Keratinocyte (primary cell): Measurements from ENCODE around the gene GMFB. TPM values are rescaled to one million over a fixed set of nuclear protein-coding genes. Genes with fewer than 3 reads are reported as not detected.

ENCODE experiments used
- DNase-seq: peaks from one replicate; pipeline ENCODE4 v3.0.0-alpha.2; 2011; ENCODE audit warnings: low read depth, missing footprints, low spot score
- FAIRE-seq: peaks from 2 replicates; lab custom pipeline; 2011; peaks lifted over from hg19 to GRCh38; lab: Jason Lieb, UNC
- H2AFZ ChIP-seq: 2 replicates; pipeline ENCODE4 v1.6.0; 2012; ENCODE audit warnings: low read length, control low read depth, inconsistent platforms; ENCODE audit not compliant: control insufficient read depth
- H3K27ac ChIP-seq: 2 replicates; pipeline ENCODE4 v1.5.1; 2011; ENCODE audit warnings: low read length; ENCODE audit not compliant: control insufficient read depth, insufficient read depth
- H3K27me3 ChIP-seq: 3 replicates; pipeline ENCODE4 v1.6.0; 2011; ENCODE audit warnings: low read length; ENCODE audit not compliant: control insufficient read depth, insufficient read depth; ENCODE audit errors: extremely low read depth
- H3K36me3 ChIP-seq, 2 experiments: 2 replicates in 1 of 2; 3 replicates in 1 of 2; pipeline ENCODE4 v1.5.1; 2011; ENCODE audit warnings: low read length in 2 of 2, mild to moderate bottlenecking in 1 of 2; ENCODE audit not compliant: control insufficient read depth in 2 of 2, insufficient read depth in 2 of 2; ENCODE audit errors: extremely low read depth in 1 of 2
- H3K4me1 ChIP-seq: 3 replicates; pipeline ENCODE4 v1.5.1; 2011; ENCODE audit warnings: low read length; ENCODE audit not compliant: control insufficient read depth, insufficient read depth; ENCODE audit errors: extremely low read depth
- H3K4me2 ChIP-seq: 3 replicates; pipeline ENCODE4 v1.6.0; 2011; ENCODE audit warnings: low read depth, low read length; ENCODE audit not compliant: control insufficient read depth, insufficient read depth; ENCODE audit errors: extremely low read depth
- H3K4me3 ChIP-seq, 3 experiments: fragments of 200-600 bp in 1 of 3; sonication (generic) in 1 of 3; 2 replicates in 2 of 3; 3 replicates in 1 of 3; pipeline ENCODE4 v1.5.1; 2011 to 2016; ENCODE audit warnings: low read length in 3 of 3, mild to moderate bottlenecking in 3 of 3, control low read depth in 2 of 3, inconsistent platforms in 1 of 3, low read depth in 1 of 3, mixed read lengths in 1 of 3, mixed run types in 1 of 3, moderate library complexity in 1 of 3; ENCODE audit not compliant: control insufficient read depth in 2 of 3, insufficient read depth in 2 of 3; ENCODE audit errors: extremely low read depth in 1 of 3
- H3K79me2 ChIP-seq: 2 replicates; pipeline ENCODE4 v1.6.0; 2012; ENCODE audit warnings: low read length; ENCODE audit not compliant: control insufficient read depth, insufficient read depth
- H3K9ac ChIP-seq: 3 replicates; pipeline ENCODE4 v1.6.0; 2011; ENCODE audit warnings: low read length; ENCODE audit not compliant: control insufficient read depth, insufficient read depth; ENCODE audit errors: extremely low read depth
- H3K9me1 ChIP-seq: 3 replicates; pipeline ENCODE4 v1.6.0; 2011; ENCODE audit warnings: low read length; ENCODE audit not compliant: control insufficient read depth, insufficient read depth; ENCODE audit errors: extremely low read depth
- H3K9me3 ChIP-seq: 2 replicates; pipeline ENCODE4 v1.5.1; 2012; ENCODE audit warnings: low read depth, low read length; ENCODE audit not compliant: control insufficient read depth
- H4K20me1 ChIP-seq: 3 replicates; pipeline ENCODE4 v1.6.0; 2011; ENCODE audit warnings: low read length; ENCODE audit not compliant: control insufficient read depth, insufficient read depth; ENCODE audit errors: extremely low read depth
- CTCF ChIP-seq, 3 experiments: IDR thresholded peaks in 1 of 3; conservative IDR thresholded peaks in 1 of 3; optimal IDR thresholded peaks in 1 of 3; 2 replicates in 2 of 3; 3 replicates in 1 of 3; pipeline versions ENCODE3 to v1.5.1; 2011; ENCODE audit warnings: low read length in 3 of 3, mild to moderate bottlenecking in 3 of 3, moderate library complexity in 2 of 3, control low read depth in 1 of 3, inconsistent platforms in 1 of 3; ENCODE audit not compliant: insufficient read depth in 2 of 3; ENCODE audit errors: extremely low read depth in 1 of 3
- EZH2 ChIP-seq: IDR thresholded peaks from one replicate; pipeline ENCODE4 v1.6.1; 2012; ENCODE audit warnings: inconsistent platforms, mild to moderate bottlenecking, low read length, moderate library complexity
- dilution Hi-C: fragments of 300-500 bp; cut with MboI; formaldehyde crosslinking; loops from one replicate; pipeline ENCODE4 v1.7.0; 2020; ENCODE audit warnings: low sequenced_read_pairs; ENCODE audit not compliant: extremely low pct_ligation_motif_present
- polyA plus RNA-seq, 5 experiments: library from polyadenylated mRNA; depleted of rRNA in 3 of 5; stranded (reverse) in 3 of 5; stranded (forward) in 1 of 5; unstranded in 1 of 5; fragments of >200 nt; gene quantifications; 1 replicate in 1 of 5; 2 replicates in 3 of 5; 3 replicates in 1 of 5; pipeline versions ENCODE4 v1.2.1 to v1.2.3, GENCODE V29; 2011 to 2012; ENCODE audit warnings: missing spikeins in 2 of 5, low read depth in 1 of 5, low replicate concordance in 1 of 5

GMFB gene
- polyA plus RNA-seq, 1 donor (not counting 4 experiments of a cell fraction or from before 2014, with no cell fraction given) = 50.5 TPM

DNA sequence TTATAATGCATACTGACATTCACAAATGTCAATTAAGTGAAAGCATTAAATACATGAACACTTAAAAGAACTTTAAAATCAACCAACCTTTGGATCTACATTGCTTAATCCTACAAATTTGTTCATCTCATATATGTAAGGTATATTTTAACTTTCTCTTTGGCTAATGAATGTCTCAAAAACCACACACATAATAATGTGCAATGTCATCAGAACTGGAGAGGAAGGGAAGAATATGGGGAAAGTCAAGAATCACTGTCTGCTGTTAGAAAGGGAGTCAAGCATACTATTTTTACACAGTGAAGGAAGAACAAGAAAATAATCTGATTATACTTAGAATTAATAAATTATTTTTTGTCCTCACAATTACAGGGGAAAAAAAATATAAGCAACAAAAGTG, 4.9 kb downstream of the GMFB start:
- DNase-seq = no peak
- Histone ChIP-seq H3K9me1 (no peaks in the 10 kb centered on the region), H2AFZ (no peak overlapping the region), H3K79me2 (peaks cover 56% of the 10 kb centered on the region), H3K4me2 (no peak overlapping the region), H3K4me1 (peaks cover 28% of the 10 kb centered on the region), H3K36me3 (peaks cover 2 to 6% of the 10 kb centered on the region in 2 experiments), H3K9me3 (no peaks in the 10 kb centered on the region), H3K27ac (no peak overlapping the region), H3K4me3 (no peak overlapping the region), H4K20me1 (no peaks in the 10 kb centered on the region), H3K9ac (no peak overlapping the region), H3K27me3 (no peaks in the 10 kb centered on the region)
- TF ChIP-seq CTCF (optimal IDR thresholded peaks at IDR 0.05 in 1 of 3, IDR thresholded peaks at IDR 0.05 in 1 of 3, conservative IDR thresholded peaks at IDR 0.05 in 1 of 3; ENCODE audit: extremely low read depth in 1 of 3, insufficient read depth in 2 of 3, low read length in 3 of 3) (no peak), EZH2 (no peak)
- no peak for FAIRE-seq
- dilution Hi-C loops = no loop called here

GRCh38 chr14:54483073-54483745, 5.6 kb downstream of the GMFB start:
- H3K27ac ChIP-seq = no peak overlapping the region
- H4K20me1 ChIP-seq = no peaks in the 10 kb centered on the region
- no peak overlapping the region for H2AFZ ChIP-seq
- H3K9me3 ChIP-seq = no peaks in the 10 kb centered on the region
- H3K4me3 ChIP-seq = no peak overlapping the region
- TF ChIP-seq EZH2 = no peak
- no peak for TF ChIP-seq CTCF (optimal IDR thresholded peaks at IDR 0.05 in 1 of 3, IDR thresholded peaks at IDR 0.05 in 1 of 3, conservative IDR thresholded peaks at IDR 0.05 in 1 of 3; ENCODE audit: extremely low read depth in 1 of 3, insufficient read depth in 2 of 3, low read length in 3 of 3)
- peaks cover 7 to 13% of the 10 kb centered on the region in 2 experiments for H3K36me3 ChIP-seq
- no peak overlapping the region for H3K4me2 ChIP-seq
- FAIRE-seq = no peak
- DNase-seq = no peak
- no peaks in the 10 kb centered on the region for H3K9me1 ChIP-seq
- H3K4me1 ChIP-seq = peaks cover 28% of the 10 kb centered on the region
- no peak overlapping the region for H3K9ac ChIP-seq
- H3K79me2 ChIP-seq = peaks cover 55% of the 10 kb centered on the region
- dilution Hi-C loops = no loop called here
- no peaks in the 10 kb centered on the region for H3K27me3 ChIP-seq
